HG02852 (cell line): ENCODE data around the gene HTT-AS.
"Not testable (repeated sequence)": the region's sequence is repeated elsewhere in the genome, so short reads cannot be mapped to it uniquely, and the experiment has no call there.

Source experiments
- ATAC-seq: cut with Tn5 transposase; IDR thresholded peaks from one replicate; pipeline ENCODE4 v1.9.1; 2021; ENCODE audit warnings: mild to moderate bottlenecking, moderate library complexity; ENCODE audit not compliant: unreplicated experiment

HTT-AS gene

GRCh38 chr4:3054169-3054759 lies 20.1 kb downstream of the HTT-AS start:
- ATAC-seq = no peak

- not testable (repeated sequence) for ATAC-seq
These were observed 23.0 kb downstream of the HTT-AS start for GRCh38 chr4:3051141-3051897.

- ATAC-seq = peak; percentile 93
These were observed 26.7 kb downstream of the HTT-AS start for GRCh38 chr4:3047464-3048286.

GRCh38 chr4:3046623-3047022 lies 27.7 kb downstream of the HTT-AS start:
- no peak for ATAC-seq

GRCh38 chr4:3046162-3046561 lies 28.2 kb downstream of the HTT-AS start:
- no peak for ATAC-seq

- no peak for ATAC-seq
These were observed 29.2 kb downstream of the HTT-AS start for GRCh38 chr4:3044870-3045819.

GRCh38 chr4:3043282-3044020 lies 30.9 kb downstream of the HTT-AS start:
- no peak for ATAC-seq

- ATAC-seq = no peak
These were observed 32.1 kb downstream of the HTT-AS start for GRCh38 chr4:3042226-3042625.

GRCh38 chr4:3041192-3042142 lies 32.9 kb downstream of the HTT-AS start:
- peak; percentile 32 for ATAC-seq

GRCh38 chr4:3040452-3041191 lies 33.7 kb downstream of the HTT-AS start:
- no peak for ATAC-seq

GRCh38 chr4:3039706-3040366 lies 34.5 kb downstream of the HTT-AS start:
- no peak for ATAC-seq

GRCh38 chr4:3037957-3038461 lies 36.3 kb downstream of the HTT-AS start:
- no peak for ATAC-seq

GRCh38 chr4:3036131-3036952 lies 38.0 kb downstream of the HTT-AS start:
- no peak for ATAC-seq

- ATAC-seq = no peak
These were observed 38.7 kb downstream of the HTT-AS start for GRCh38 chr4:3035674-3036073.

- ATAC-seq = no peak
These were observed 39.1 kb downstream of the HTT-AS start for GRCh38 chr4:3035249-3035648.

- ATAC-seq = no peak
These were observed 40.1 kb downstream of the HTT-AS start for GRCh38 chr4:3034231-3034630.
